GM19324 (cell line): Measurements from ENCODE around the gene NLGN1.

Experiments used
- ATAC-seq: cut with Tn5 transposase; IDR thresholded peaks from one replicate; pipeline ENCODE4 v1.9.1; 2021; ENCODE audit warnings: mild to moderate bottlenecking, moderate library complexity; ENCODE audit not compliant: unreplicated experiment, low FRiP score

NLGN1 gene

DNA sequence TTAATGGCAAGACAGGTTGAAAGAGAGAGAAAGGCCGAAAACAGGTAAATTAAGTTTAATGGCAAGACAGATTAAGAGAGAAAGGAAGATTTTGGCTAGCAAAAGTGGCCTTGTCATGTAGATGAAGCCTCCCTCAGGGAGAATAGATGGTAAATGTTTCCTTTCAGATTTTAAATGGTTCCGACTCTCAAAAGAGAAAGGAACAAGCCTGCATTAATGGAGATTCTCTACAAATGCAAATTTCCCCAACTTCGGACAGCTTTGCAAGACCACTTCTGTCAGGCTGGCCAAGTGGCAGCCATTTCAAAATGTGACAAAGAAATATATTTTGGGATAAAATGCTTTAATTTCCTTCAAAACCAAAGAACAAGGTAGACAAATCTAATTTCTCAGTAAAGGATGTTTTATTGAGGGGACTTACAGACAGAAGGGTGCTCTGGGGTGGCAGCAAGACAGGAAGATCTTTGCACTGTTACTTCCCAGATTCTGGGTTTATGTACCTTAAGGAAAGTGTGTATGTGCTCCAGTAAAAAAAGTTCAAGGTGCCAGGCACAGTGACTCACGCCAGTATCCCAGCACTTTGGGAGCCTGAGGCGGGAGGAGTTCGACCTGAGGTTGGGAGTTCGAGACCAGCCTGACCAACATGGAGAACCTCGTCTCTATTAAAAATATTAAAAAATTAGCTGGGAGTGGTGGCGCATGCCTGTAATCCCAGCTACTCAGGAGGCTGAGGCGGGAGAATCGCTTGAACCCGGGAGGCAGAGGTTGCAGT, 835.3 kb downstream of the NLGN1 start:
- no peak for ATAC-seq

DNA sequence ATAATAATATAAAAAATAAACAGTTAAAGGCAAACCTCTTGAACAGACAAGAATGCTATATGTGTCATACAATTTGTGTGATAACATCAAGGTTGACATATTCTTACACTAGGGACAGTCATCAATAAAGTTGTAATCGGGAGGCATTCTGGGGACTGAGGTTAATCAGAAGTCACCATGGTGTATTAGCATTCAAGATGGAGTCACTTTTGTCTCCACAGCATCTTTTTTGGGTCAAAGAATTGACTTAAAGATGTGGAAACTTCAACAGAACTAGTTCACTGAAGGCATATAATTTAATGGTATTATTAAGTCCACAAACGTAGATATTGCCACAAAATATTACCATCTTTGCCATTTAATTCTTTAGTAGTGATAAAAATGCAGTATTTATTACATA, 836.0 kb downstream of the NLGN1 start:
- ATAC-seq, result no peak

DNA sequence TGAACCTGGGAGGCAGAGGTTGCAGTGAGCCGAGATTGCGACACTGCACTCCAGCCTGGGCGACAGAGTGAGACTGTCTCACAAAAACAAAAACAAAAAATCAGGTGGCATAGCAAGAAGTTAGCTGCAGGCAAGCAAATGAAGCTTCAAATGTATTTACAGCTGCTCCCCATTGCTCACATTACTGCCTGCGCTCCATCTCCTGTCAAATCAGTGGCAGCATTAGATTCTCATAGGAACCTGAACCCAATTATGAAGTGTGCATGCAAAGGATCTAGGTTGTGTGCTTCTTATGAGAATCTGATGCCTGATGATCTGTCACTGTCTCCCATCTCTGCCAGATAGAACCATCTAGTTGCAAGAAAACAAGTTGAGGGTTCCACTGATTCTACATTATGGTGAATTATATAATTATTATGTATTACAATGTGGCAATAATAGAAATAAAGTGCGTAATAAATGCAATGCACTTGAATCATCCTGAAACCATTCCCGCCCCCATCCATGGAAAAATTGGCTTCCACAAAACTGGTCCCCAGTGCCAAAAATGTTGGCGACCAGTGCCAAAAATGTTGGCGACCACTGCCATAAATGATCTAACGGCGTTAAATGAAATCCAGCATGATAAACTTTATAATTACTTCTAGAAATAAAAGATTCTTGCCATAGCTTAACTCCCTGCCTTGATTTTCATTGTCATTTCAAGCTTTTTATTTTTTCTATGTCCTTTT, 844.9 kb downstream of the NLGN1 start:
- ATAC-seq, result no peak

DNA sequence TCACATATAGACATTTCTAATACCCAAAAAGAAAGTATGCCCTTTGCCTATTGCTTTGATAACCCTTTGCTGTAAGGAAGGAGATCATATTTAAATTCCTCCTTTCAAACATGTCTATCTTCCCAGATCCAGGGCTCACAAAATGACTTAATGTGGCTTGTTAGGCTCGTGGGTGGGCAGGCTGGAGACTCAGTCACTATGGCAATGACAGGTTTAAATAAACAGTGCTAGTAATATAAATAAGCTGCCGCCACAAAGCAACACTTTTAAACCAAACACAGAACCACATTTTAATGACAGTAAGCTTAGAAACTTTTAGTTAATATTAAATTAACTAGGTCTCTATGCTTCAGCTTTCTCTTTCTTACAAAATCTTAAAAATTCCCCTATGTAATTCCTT, 845.6 kb downstream of the NLGN1 start:
- ATAC-seq, result no peak

DNA sequence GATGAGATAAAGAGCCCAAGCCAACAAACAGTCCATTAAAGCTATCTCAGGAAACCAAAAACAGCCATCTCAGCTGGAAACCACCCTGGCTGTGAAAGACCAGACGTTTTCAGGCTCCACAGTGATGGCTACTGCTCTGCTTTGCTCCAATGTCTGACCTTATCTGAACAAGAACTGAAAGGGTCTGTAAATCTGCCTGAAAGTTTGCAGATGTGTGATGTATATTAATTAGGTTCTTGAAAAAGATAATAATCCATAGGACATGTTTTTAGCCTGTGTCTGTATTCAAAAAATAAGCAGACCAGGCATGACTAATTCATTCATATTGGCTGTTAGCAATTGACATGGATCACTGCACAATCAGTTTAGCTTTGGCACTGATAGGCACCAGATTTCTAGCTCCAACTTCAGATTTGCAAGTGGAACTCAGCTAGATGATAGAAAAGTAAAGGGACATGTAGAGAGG, 850.2 kb downstream of the NLGN1 start:
- ATAC-seq, result no peak

DNA sequence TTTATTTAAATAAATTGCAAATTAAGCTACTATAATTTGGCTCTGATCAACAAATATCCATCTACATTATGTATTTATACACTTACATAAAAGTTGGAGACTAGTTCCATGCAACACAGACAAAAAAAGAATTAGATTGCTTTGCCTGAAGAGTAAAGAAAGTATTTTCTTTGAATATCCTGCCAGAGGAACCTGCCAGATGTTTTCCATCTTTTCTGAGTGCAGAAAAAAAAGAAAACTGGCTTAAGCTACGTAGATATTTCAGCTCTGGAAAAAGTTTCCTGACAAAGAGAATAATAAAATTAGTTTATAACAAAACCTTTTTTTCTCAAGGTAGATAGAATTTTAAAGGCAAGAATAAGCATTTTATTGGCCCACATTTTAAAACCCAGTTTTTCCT, 854.1 kb downstream of the NLGN1 start:
- ATAC-seq, result no peak

DNA sequence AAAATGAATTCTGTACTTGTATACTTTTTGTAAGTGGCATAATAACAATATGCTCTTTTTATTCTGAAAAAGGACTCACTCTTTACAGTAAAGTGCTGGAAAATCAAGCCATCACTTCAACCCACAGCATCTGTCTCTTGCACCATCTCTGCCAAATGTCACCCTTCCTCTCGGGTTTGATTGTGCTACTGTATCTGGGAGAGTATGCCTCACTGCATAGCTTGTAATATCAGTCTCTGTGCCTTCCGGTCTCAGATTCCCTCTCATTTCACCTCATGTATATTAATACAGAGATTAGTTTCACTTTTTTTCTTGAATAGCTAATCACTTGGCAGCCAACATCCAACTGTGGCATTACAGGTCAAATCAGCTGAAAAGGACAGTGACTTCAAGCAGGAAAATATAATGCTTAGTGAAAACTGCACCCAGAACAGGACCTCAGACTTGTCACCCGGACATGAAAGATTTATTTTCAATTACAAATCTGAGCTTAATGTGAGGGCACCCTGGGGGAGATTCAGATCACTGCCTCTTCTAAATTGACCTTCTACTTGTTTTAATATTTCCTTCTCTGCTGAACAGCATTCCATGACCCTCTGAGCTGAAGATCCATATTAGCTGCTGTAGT, 855.8 kb downstream of the NLGN1 start:
- no peak for ATAC-seq

DNA sequence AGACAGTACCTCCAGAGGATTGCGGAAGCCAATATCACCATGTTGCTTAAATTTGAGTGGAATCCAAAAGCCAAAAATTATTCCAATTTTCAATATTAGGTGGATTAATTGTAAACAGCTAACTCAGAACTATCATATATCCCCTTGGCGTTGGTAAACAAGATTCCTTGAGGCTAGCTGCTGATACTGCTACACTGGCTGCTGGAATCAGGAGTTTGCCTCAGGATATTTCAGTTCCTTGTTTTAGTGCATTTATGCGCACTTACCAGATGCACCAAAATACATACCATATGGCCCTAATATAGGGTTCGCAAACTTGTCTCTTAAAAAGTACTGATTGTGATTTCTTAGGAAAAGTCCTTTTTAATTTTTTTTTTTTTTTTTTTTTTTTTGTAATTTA, 856.4 kb downstream of the NLGN1 start:
- ATAC-seq, result no peak

DNA sequence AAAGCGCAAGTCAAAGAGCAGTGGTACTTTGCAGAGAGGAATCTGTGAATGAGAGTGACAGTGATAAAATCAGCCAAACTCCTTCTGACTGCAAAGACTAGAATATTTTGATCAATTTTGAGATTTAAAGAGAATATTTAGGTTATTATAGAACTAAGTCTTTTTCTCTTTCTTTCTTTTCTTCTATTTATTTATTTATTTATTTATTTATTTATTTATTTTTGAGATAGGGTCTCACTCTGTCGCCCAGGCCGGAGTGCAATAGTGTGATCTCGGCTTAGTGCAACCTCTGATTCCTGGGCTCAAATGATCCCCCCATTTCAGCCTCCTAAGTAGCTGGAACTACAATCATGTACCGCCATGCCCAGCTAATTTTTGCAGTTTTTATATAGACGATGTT, 857.9 kb downstream of the NLGN1 start:
- ATAC-seq, result no peak

DNA sequence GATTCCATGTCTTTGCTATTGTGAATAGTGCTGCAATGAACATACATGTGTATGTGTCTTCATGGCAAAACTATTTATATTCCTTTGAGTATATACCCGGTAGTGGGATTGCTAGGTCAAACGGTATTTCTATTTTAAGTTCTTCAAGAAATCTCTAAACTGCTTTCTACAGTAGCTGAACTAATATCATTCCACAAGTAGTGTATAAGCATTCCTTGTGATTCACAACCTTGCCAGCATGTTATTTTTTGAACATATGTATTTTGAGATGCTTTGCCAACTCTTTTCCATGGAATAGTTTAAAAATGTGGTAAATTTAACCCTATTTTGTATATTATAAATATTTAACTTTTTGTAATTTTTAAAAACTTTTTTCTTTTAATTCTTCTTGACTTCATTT, 868.9 kb downstream of the NLGN1 start:
- no peak for ATAC-seq

DNA sequence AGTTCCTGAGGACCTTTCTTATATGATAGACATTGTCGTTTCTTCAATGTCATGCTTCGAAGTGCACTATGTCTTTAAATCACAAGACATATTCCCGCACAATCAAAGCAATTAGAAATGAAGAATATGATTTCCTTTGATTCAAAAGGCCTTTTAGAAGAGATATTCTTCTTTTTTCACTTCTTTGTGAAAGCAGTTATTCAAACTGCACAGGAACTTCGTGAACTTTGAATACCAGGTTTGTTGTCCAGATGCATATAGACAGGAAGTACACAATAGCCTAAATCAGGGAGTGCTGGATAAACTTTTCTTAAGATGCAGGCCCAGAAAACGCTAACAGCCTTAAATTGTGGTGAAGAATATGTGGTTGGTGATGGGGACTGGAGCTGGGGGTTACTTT, 870.5 kb downstream of the NLGN1 start:
- ATAC-seq, result no peak

DNA sequence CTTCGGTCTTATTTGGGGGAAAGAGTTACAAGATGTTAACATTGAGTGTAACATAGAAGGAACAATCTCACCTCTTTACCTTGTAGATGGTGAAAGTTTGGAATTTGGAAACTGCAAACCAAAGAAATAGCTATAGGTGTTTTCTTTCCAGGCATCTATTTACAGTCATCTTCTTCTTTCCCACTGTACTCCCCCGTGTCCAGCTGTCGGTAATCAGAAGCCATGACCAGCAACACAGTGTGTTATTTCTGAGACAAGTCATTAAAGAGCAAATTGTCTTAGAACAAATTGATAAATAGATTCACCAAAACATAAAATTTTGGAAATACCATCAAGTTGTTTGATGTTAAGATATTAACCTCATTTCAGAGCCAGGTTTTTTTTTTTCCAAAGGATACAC, 871.0 kb downstream of the NLGN1 start:
- ATAC-seq, result no peak

DNA sequence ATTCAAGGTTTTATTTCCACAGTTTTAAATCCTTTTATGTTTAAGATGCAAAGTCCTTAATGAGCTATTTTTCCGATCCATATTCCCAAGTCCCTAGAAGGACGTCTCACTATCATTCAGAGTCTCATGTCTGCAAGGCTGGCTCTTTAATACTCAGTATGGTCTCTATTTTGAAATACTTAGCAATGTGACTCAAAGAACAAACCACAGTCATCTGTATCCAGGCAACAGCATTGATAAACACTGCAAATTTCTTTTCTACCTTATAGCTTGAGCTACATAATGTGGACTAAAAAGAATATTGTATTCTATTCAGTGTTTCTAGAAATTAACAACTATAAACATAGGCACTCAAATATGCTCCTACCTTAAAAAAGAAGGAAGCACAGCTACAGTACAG, 873.3 kb downstream of the NLGN1 start:
- ATAC-seq, result no peak

DNA sequence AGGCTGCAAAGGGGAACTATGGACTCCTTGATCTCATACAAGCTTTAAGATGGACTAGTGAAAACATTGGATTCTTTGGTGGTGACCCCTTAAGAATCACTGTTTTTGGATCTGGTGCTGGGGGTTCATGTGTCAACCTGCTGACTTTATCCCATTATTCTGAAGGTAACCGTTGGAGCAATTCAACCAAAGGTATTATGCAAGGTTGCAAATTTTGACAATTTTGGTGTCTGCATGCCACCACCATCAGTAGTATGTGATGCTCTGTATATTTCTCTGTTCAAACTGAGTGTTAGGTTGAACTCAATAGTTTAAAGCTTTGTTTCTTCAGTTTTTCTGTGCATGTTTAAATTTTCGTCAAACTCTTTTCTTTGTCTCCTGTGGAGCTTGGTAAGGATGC, 877.8 kb downstream of the NLGN1 start:
- ATAC-seq, result no peak

DNA sequence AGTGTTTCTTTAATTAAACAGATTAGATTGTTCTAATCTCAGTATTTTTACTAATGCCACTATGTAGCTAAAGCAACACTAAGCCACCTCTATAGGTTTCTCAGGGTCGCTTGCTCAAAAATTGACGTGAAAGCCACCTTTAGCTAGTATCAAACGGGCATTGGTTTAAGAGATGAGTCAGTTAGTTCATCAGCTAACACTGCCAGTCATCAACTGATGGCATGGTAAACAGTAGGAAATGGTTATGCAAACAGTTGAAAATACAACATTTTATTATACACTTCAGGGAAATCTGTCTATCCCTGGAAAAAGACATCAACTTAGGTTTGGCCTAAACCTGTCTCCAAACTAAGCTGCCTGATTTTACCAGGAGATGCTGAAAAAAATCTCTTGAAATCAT, 879.3 kb downstream of the NLGN1 start:
- ATAC-seq, result no peak

DNA sequence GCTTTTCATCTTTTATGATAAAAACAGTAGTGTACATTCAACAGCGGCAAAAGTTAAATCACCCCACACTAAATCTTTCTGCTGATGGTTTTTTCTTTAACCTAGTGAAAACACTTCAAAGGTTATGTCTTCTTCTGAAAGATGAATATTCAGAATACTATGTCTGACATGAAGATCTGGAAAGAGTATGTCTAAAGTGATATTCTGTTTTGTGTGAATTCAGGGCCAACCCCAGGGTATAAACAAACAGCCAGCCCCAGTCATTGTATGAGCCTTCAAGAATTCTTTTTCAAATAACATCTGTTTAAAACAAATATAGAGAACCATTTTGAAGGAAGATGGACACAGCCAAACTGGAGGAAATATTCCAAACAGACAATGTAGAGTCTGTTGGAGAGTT, 880.5 kb downstream of the NLGN1 start:
- ATAC-seq, result no peak

DNA sequence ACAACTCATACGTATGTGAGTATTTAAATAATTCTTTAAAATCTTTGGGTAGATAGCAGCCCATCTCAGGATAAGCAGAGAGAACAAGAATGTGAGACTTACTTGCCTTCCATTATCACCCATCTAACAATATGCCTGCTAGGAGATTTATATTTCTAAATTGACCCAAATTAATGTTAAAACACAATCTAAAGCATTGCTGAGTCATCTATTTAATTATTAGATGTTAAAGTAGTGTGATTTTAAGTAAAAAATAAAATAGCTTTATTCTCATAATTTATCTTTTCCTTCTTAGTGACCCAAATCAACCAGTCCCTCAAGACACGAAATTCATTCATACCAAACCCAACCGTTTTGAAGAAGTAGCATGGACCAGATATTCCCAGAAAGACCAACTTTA, 882.6 kb downstream of the NLGN1 start:
- ATAC-seq, result no peak

DNA sequence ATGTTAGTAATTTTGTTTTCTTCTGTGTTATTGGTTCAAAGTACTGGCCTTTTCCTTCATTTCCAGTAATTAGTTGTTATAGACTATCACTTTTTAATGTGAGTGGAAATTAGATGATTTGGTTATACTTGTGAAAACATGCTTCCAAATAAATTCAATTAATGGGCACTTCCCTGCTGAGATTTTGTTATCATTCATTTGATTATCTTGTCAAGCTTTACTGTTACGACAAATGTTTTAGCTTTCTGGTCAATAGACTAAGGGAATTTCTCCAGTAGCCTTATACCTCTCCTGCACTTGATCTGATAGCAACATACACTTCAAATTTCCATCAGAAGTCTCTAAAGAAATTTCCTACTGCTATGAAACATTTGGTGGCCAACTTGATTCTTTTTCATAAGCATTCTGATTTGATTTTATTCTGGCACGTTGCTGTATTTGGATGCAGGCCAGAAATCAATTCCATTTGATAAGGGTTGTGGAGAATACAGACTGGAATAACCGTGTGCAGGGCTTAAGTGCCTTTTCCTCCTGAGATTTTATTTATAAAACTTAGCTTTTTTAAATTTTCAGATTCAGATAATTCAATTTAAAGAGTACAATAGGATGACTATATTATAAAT, 887.8 kb downstream of the NLGN1 start:
- ATAC-seq, result no peak

DNA sequence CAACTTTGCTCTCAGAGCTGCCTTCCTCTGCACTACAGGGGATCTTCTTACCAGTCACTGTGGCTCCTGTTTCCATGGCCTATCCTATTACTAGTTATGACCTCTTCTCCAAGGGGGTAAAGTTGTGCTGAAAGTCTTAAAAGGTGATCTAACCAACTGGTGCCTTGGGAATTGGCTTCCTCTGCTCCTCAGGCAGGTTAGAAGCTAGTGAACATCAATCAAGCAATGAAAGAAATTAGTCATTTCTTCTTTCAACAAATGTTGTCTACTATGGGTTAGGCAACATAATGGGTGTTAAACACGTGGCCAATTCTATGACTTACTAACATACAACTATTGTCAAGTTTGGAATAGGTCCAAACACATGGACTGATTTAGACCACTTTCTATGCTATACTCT, 890.2 kb downstream of the NLGN1 start:
- ATAC-seq, result no peak

DNA sequence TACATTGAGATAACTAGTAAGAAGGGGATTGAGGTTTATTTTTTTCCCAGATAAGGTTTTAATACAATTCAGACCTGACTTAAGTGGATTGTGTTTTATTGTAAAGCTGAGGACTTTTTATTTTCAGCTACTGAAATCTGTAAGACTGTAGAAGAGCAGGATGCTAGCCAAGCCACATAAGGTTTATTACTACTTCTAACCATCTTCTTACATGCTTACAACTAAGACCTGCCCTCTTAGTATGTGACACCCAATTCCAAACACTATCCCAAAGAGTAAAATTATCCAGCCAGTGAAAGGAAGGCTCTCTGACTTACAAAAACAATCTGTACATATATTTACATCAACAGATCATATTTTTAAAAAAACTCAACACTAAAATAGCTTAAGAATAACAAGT, 897.1 kb downstream of the NLGN1 start:
- ATAC-seq, result no peak
